Thyroid gland (tissue), 4 donors: Measurements from ENCODE around the gene KCNAB1. TPM values are rescaled to one million over a fixed set of nuclear protein-coding genes. Genes with fewer than 3 reads are reported as not detected.
A peak's percentile ranks its signal among the peaks of the same experiment; 100 is the strongest.

Experiments
- DNase-seq, 2 donors: peaks; one replicate each; pipeline ENCODE4 v3.0.0-alpha.2; 2019
- H3K27ac ChIP-seq, 3 donors: fragments of 200-600 bp; sonication (generic); 1 replicate in 2 of 3; 2 replicates in 1 of 3; pipeline ENCODE4 v1.5.1; 2016 to 2019; ENCODE audit warnings: mild to moderate bottlenecking in 1 of 3, moderate library complexity in 1 of 3
- H3K27me3 ChIP-seq: fragments of 200-600 bp; sonication (generic); one replicate; pipeline ENCODE4 v1.5.1; 2019
- H3K36me3 ChIP-seq, 2 donors: fragments of 200-600 bp; sonication (generic); one replicate each; pipeline ENCODE4 v1.5.1; 2016 to 2019
- H3K4me1 ChIP-seq, 2 donors: fragments of 200-600 bp; sonication (generic); one replicate each; pipeline ENCODE4 v1.5.1; 2017 to 2019
- H3K4me3 ChIP-seq, 3 donors: fragments of 200-600 bp; sonication (generic); replicated peaks in 1 of 3; 1 replicate in 2 of 3; 2 replicates in 1 of 3; pipeline ENCODE4 v1.5.1; 2016; ENCODE audit warnings: mild to moderate bottlenecking in 1 of 3
- H3K9me3 ChIP-seq: fragments of 200-600 bp; sonication (generic); one replicate; pipeline ENCODE4 v1.5.1; 2017
- POLR2A ChIP-seq, 2 donors: fragments of 450-650 bp; IDR thresholded peaks; one replicate each; pipeline ENCODE4 v1.6.1; 2017; ENCODE audit warnings: antibody characterized with exemption in 2 of 2, mild to moderate bottlenecking in 2 of 2, moderate library complexity in 1 of 2
- WGBS, 2 donors: methylation state at CpG; one replicate each; pipeline ENCODE4 v1.1.5; 2017; 5-methylcytosine and 5-hydroxymethylcytosine counted together
- intact Hi-C: fragments of 100-400 bp; cut with DNase I; formaldehyde crosslinking; loops from one replicate; pipeline ENCODE4 v1.15.1; 2023
- total RNA-seq, 4 donors: library from RNA; depleted of rRNA; stranded (reverse); fragments of >200 nt; gene quantifications; one replicate each; pipeline ENCODE4 v1.2.3, GENCODE V29; 2016
- TF ChIP-seq, protein P1 (sequence below), 6 experiments: fragments of 200-600 bp in 3 of 6; fragments of 450-650 bp in 3 of 6; sonication (generic) in 3 of 6; IDR thresholded peaks; one replicate each; pipeline ENCODE4 v1.5.1; 2016 to 2019; ENCODE audit warnings: antibody characterized with exemption in 6 of 6, mild to moderate bottlenecking in 2 of 6, inconsistent platforms in 1 of 6, moderate library complexity in 1 of 6

KCNAB1 gene
- total RNA-seq, 4 donors from 2014 or later, result 19.3 to 26.1 (median 22.9) TPM

DNA sequence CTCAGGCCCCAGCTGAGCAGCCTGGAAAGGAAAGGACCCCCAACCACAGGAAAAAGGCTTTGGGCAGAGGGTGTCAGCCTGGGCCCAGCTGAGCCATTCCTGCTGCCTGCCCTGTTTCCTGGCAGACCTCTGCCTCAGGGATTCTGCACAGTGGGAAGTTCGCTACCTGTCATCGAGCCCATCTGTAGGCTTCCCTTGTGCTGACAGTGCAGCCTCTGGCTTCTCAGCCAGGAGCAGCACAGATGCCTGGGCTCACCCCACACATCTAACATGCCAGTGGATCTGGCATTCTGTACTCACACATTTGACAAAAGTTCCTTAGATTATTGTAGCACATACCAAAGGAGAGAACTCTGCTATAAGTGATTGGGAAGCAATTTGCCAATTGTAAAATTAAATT, 232.3 kb downstream of the KCNAB1 start:
- Histone ChIP-seq H3K36me3 (no peaks in the 10 kb centered on the region), H3K4me1 (peaks cover 5 to 30% of the 10 kb centered on the region in 2 donors), H3K9me3 (no peaks in the 10 kb centered on the region), H3K27me3 (no peaks in the 10 kb centered on the region), H3K4me3 (no peak overlapping the region), H3K27ac (no peak overlapping the region)
- intact Hi-C loops, result no loop called here
- no peak for DNase-seq
- TF ChIP-seq, protein P1, sequence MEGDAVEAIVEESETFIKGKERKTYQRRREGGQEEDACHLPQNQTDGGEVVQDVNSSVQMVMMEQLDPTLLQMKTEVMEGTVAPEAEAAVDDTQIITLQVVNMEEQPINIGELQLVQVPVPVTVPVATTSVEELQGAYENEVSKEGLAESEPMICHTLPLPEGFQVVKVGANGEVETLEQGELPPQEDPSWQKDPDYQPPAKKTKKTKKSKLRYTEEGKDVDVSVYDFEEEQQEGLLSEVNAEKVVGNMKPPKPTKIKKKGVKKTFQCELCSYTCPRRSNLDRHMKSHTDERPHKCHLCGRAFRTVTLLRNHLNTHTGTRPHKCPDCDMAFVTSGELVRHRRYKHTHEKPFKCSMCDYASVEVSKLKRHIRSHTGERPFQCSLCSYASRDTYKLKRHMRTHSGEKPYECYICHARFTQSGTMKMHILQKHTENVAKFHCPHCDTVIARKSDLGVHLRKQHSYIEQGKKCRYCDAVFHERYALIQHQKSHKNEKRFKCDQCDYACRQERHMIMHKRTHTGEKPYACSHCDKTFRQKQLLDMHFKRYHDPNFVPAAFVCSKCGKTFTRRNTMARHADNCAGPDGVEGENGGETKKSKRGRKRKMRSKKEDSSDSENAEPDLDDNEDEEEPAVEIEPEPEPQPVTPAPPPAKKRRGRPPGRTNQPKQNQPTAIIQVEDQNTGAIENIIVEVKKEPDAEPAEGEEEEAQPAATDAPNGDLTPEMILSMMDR (IDR thresholded peaks at IDR 0.05), result no peak
- TF ChIP-seq POLR2A (IDR thresholded peaks at IDR 0.05), result no peak
- WGBS, 2 donors, result 75 to 91% methylated on average over 2 of the region's 2 CpGs

DNA sequence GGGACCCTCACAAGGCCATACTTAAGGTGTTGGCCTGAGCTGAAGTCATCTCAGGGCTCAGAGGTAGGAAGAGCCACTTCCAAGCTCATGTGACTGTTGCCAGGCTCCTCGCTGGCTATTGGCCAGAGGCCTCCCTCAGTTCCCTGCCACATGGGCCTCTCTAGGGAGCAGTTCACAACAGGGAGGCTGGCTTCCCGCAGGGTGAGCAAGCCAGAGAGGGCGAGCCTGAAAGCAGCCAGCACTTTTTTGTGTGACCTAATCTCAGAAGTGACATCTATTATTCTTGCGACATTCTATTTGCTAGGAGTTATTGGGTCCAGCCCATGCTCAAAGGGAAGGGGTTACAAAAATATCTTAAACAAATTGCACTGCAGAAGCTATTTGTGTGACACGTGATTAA, 233.2 kb downstream of the KCNAB1 start:
- Histone ChIP-seq H3K27ac (peak overlapping the region in 1 of 3 donors; percentile 12), H3K4me1 (peaks cover 5 to 30% of the 10 kb centered on the region in 2 donors), H3K4me3 (no peak overlapping the region), H3K9me3 (no peaks in the 10 kb centered on the region), H3K36me3 (no peaks in the 10 kb centered on the region), H3K27me3 (no peaks in the 10 kb centered on the region)
- peak; percentile 28 to 40 for DNase-seq
- intact Hi-C loops, result no loop called here
- TF ChIP-seq, protein P1 (IDR thresholded peaks at IDR 0.05), result no peak
- TF ChIP-seq POLR2A (IDR thresholded peaks at IDR 0.05), result no peak
- 82 to 86% methylated on average over 5 of the region's 5 CpGs for WGBS, 2 donors

DNA sequence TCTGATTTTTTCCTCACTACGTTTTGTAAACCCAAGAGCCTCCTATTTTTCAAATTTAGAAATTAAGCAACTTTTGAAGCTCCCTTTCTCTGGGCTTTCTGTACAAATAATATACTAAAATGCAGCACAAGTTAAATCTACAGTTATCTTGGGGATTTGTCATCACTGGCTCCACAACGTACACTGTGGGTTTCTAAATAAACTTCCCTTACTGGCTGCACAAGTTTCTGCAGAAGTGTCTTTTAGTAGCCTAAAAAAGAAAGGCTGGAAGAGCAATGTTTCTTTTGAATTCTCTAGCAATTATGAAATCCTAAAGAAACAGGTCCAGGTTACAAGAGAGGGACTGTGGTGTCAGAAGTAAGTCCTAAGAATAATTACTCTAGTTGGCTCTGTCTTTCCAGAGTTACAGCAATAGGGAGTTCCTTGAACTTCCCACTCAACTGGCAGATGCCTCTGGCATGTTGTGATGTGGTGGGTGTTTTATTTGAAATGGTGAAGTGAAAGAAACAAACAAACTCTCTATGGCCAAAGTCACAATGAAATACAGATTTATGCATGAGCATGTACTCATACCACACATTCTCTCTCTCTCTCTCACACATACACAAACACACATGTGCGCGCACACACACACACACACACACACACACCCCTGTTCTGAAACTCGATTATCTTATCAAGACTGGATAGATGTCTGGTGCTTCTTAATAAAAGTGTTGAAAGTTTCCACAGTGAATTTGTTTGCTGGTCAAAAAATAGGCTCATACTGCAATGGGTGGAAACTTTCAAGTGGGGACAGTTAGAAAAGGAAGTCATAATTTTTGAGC, 236.4 kb downstream of the KCNAB1 start:
- WGBS, 2 donors, result 62 to 64% methylated on average over 5 of the region's 5 CpGs
- intact Hi-C loops, result no loop called here
- no peaks in the 10 kb centered on the region for H3K36me3 ChIP-seq
- peaks cover 5 to 18% of the 10 kb centered on the region in 2 donors for H3K4me1 ChIP-seq
- peak overlapping the region in 2 of 3 donors; percentile 48 to 61 for H3K27ac ChIP-seq
- no peaks in the 10 kb centered on the region for H3K9me3 ChIP-seq
- no peak overlapping the region for H3K4me3 ChIP-seq
- no peak for DNase-seq
- H3K27me3 ChIP-seq, result no peaks in the 10 kb centered on the region
- TF ChIP-seq, protein P1 (IDR thresholded peaks at IDR 0.05), result no peak
- no peak for TF ChIP-seq POLR2A (IDR thresholded peaks at IDR 0.05)

DNA sequence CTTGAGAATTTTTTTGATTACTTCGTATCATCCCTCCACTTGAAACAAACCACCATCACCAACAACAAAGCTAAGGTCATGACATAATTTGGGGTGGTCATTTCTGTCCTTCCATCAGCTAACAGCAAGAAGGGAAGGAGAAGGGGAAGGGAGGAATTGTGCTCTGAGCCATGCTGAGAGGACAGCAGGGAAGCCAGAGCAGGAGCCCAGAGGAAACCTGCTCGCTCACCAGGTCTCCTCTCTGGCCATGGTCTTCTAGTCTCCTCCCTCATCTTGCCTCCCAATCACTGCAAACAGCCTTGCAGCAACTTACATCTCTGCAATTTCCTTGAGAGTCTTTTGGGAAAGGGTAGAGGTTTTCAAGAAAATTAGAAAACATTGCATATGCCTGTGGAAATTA, 237.9 kb downstream of the KCNAB1 start:
- WGBS, 2 donors, result 93 to 94% methylated on average over 2 of the region's 2 CpGs
- no peak overlapping the region for H3K4me3 ChIP-seq
- no peak for DNase-seq
- H3K27ac ChIP-seq, result no peak overlapping the region
- H3K9me3 ChIP-seq, result no peaks in the 10 kb centered on the region
- H3K27me3 ChIP-seq, result no peaks in the 10 kb centered on the region
- no peak for TF ChIP-seq POLR2A (IDR thresholded peaks at IDR 0.05)
- TF ChIP-seq, protein P1 (IDR thresholded peaks at IDR 0.05), result no peak
- intact Hi-C loops, result no loop called here
- H3K4me1 ChIP-seq, result peaks cover 5 to 16% of the 10 kb centered on the region in 2 donors
- H3K36me3 ChIP-seq, result no peaks in the 10 kb centered on the region

DNA sequence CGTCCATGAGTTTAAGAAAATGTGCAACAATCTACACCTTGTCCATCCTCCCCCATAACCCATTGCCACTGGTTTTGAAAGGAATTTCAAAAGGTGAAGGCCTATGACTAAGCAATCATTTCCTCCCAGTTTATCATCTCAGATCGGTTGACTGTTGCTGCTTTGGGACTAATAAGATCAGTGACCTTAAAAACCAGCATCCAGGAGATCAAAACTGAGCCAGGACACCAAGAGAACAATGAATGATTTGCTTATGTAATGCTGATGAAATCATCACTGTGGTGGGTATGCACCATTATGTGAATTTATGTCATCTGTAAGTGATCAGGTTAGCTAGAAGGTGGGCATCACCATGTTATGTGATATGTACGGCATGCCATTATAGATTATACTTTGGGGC, 239.0 kb downstream of the KCNAB1 start:
- no peaks in the 10 kb centered on the region for H3K36me3 ChIP-seq
- H3K4me1 ChIP-seq, result peaks cover 5 to 12% of the 10 kb centered on the region in 2 donors
- no peak overlapping the region for H3K27ac ChIP-seq
- DNase-seq, result no peak
- H3K9me3 ChIP-seq, result no peaks in the 10 kb centered on the region
- TF ChIP-seq POLR2A (IDR thresholded peaks at IDR 0.05), result no peak
- TF ChIP-seq, protein P1 (IDR thresholded peaks at IDR 0.05), result no peak
- intact Hi-C loops, result no loop called here
- no peak overlapping the region for H3K4me3 ChIP-seq
- no peaks in the 10 kb centered on the region for H3K27me3 ChIP-seq
- 74 to 88% methylated on average over 3 of the region's 3 CpGs for WGBS, 2 donors
